Measurements from ENCODE around the gene KIF6. TPM values are rescaled to one million over a fixed set of nuclear protein-coding genes. Genes with fewer than 3 reads are reported as not detected.

Gene KIF6
- total RNA-seq, 4 donors from 2014 or later: 0.26 to 1.8 (median 1.6) TPM; not detected in 1

GRCh38 chr6:39577446-39578165 is 147.6 kb downstream of the KIF6 start:
- Histone ChIP-seq H3K27ac (no peak overlapping the region), H3K4me1 (no peaks in the 10 kb centered on the region), H3K4me3 (no peak overlapping the region), H3K9me3 (no peaks in the 10 kb centered on the region), H3K36me3 (no peaks in the 10 kb centered on the region), H3K27me3 (no peaks in the 10 kb centered on the region)
- TF ChIP-seq CTCF (IDR thresholded peaks at IDR 0.05): no peak
- no peak for TF ChIP-seq POLR2A (IDR thresholded peaks at IDR 0.05)
- DNase-seq: no peak
- intact Hi-C loops (cut with DNase I; ENCODE audit: low total_unique reads): no loop called here

- Histone ChIP-seq H3K4me3 (no peak overlapping the region), H3K9me3 (no peaks in the 10 kb centered on the region), H3K36me3 (no peaks in the 10 kb centered on the region), H3K27ac (no peak overlapping the region), H3K4me1 (no peaks in the 10 kb centered on the region), H3K27me3 (no peaks in the 10 kb centered on the region)
- no peak for TF ChIP-seq CTCF (IDR thresholded peaks at IDR 0.05)
- TF ChIP-seq POLR2A (IDR thresholded peaks at IDR 0.05): no peak
- intact Hi-C loops (cut with DNase I; ENCODE audit: low total_unique reads): no loop called here
- no peak for DNase-seq
Measured at GRCh38 chr6:39576556-39577303, 148.5 kb downstream of the KIF6 start.

- TF ChIP-seq CTCF (IDR thresholded peaks at IDR 0.05): no peak
- no peak for TF ChIP-seq POLR2A (IDR thresholded peaks at IDR 0.05)
- DNase-seq: no peak
Measured at GRCh38 chr6:39574991-39575390, 150.2 kb downstream of the KIF6 start.

DNA sequence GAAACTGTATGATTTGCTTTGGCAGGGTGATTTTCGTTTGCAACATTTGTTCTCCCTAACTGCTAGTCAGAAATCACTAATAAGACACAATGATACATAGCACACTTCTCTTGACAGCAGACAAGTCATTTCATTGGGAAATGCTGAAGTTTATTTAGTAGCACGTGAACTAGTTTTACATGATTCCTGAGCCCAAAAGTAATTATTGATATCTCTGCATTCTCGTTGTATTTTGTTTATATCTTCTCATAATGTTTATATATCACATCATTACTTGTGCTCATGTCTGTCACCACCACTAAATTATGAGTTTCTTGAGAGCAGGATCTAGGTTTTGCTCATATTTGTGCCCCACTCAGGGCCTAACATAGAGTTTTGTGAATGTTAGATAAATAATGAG is 151.7 kb downstream of the KIF6 start:
- Histone ChIP-seq H3K27me3 (no peaks in the 10 kb centered on the region), H3K4me1 (no peaks in the 10 kb centered on the region), H3K27ac (no peak overlapping the region), H3K4me3 (no peak overlapping the region), H3K36me3 (no peaks in the 10 kb centered on the region), H3K9me3 (no peaks in the 10 kb centered on the region)
- TF ChIP-seq CTCF (IDR thresholded peaks at IDR 0.05): no peak
- no peak for TF ChIP-seq POLR2A (IDR thresholded peaks at IDR 0.05)
- no peak for DNase-seq
- intact Hi-C loops (cut with DNase I; ENCODE audit: low total_unique reads): no loop called here

More at GRCh38 chr6:39574991-39575390, 150.2 kb downstream of the KIF6 start:
- no peaks in the 10 kb centered on the region for H3K9me3 ChIP-seq
- no peak overlapping the region for H3K27ac ChIP-seq
- no peak overlapping the region for H3K4me3 ChIP-seq
- H3K36me3 ChIP-seq: no peaks in the 10 kb centered on the region
- no peaks in the 10 kb centered on the region for H3K27me3 ChIP-seq
- H3K4me1 ChIP-seq: no peaks in the 10 kb centered on the region
- intact Hi-C loops (cut with DNase I; ENCODE audit: low total_unique reads): no loop called here

DNA sequence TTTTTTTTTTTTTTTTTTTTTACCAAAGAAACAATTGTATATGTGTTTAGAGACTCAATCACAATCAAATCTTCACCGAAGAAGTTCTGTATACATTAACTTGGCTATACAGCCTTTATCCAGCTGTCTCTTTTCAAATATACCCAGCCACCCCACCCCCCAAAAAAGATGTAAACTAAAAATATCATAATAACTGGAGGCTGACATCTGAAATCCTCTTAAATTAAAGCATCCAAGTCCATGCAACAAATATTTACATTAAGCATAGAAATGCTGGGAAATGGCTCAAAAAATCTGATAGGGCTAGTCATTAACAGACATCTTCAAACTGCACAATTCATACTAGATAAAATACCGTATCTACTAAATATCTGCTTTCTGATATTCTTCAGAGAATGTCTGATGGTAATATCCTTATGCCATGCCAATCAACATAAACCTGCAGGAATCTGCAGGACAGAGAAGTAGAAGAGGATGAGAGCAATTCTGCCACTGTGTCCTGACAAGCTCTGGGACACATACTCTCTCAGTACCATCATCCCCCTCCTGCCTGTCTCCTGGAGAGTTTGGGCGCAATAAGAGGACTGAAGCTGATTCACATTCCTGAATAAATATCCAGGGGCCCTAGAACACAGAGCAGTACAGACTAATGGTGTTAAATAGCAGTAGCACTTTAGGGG is 152.4 kb downstream of the KIF6 start:
- Histone ChIP-seq H3K4me1 (no peaks in the 10 kb centered on the region), H3K27ac (no peak overlapping the region), H3K36me3 (no peaks in the 10 kb centered on the region), H3K4me3 (no peak overlapping the region), H3K9me3 (no peaks in the 10 kb centered on the region), H3K27me3 (no peaks in the 10 kb centered on the region)
- no peak for DNase-seq
- TF ChIP-seq POLR2A (IDR thresholded peaks at IDR 0.05) (no peak), CTCF (IDR thresholded peaks at IDR 0.05) (no peak)
- intact Hi-C loops (cut with DNase I; ENCODE audit: low total_unique reads): no loop called here

Data from uterus (tissue), 4 donors.